GM12865 (cell line): Measurements from ENCODE around the gene SERPINB3.
"Not testable (repeated sequence)": the region's sequence is repeated elsewhere in the genome, so short reads cannot be mapped to it uniquely, and the experiment has no call there.

ENCODE experiments used
- DNase-seq: peaks from one replicate; pipeline ENCODE4 v3.0.0; 2010; ENCODE audit warnings: low read depth
- H3K4me3 ChIP-seq: 2 replicates; pipeline ENCODE4 v1.5.1; 2011; ENCODE audit warnings: mild to moderate bottlenecking, low read depth, low read length, control low read depth
- TF ChIP-seq, protein P1 (sequence below): IDR thresholded peaks from 2 replicates; pipeline ENCODE4 v1.5.1; 2011; ENCODE audit warnings: low read length, control low read depth, low read depth, inconsistent platforms; ENCODE audit not compliant: insufficient read depth; ENCODE audit errors: missing control alignments

The SERPINB3 gene

DNA sequence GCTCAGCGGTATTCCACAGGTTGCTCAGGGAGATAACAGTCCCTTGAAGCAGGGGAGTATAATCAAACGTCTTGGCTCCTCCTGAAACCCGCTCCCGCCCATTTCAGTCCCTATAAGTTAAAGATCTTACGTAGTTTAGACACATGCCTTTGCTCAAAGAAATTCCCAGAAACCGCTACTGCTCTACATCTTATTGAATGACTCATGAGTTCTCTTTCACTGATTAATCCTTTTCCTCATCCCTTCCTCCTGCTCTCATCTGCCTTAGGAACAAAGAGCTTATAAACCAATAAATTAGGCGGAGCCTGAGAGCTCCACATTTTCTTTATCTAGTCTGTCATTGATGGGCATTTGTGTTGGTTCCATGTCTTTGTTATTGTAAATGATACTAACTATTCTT lies 13.5 kb downstream of the SERPINB3 start:
- no peak overlapping the region for H3K4me3 ChIP-seq
- TF ChIP-seq, protein P1, sequence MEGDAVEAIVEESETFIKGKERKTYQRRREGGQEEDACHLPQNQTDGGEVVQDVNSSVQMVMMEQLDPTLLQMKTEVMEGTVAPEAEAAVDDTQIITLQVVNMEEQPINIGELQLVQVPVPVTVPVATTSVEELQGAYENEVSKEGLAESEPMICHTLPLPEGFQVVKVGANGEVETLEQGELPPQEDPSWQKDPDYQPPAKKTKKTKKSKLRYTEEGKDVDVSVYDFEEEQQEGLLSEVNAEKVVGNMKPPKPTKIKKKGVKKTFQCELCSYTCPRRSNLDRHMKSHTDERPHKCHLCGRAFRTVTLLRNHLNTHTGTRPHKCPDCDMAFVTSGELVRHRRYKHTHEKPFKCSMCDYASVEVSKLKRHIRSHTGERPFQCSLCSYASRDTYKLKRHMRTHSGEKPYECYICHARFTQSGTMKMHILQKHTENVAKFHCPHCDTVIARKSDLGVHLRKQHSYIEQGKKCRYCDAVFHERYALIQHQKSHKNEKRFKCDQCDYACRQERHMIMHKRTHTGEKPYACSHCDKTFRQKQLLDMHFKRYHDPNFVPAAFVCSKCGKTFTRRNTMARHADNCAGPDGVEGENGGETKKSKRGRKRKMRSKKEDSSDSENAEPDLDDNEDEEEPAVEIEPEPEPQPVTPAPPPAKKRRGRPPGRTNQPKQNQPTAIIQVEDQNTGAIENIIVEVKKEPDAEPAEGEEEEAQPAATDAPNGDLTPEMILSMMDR = no peak
- no peak for DNase-seq

DNA sequence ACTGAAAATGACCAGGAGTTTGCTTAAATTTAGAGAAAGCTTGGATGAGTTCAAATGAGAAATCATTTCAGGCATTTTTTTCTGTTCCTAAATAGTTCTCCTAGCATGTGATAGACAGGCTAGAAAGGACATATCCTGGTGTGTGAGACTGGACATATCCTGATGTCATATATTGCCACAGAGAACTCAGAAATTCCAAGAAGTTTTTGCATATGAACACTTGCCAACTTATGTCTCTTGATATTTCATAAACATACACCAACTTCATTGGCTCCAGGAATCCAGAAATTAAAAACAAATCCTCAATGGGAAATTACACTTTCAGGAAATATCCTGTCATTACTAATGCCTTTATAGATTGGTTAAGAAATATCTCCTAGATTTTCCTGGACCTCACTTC lies 14.8 kb downstream of the SERPINB3 start:
- no peak overlapping the region for H3K4me3 ChIP-seq
- TF ChIP-seq, protein P1 = no peak
- DNase-seq = no peak

GRCh38 chr18:63644694-63645093 lies 17.0 kb downstream of the SERPINB3 start:
- not testable (repeated sequence) for H3K4me3 ChIP-seq, DNase-seq

- DNase-seq, H3K4me3 ChIP-seq: not testable (repeated sequence)
Measured at GRCh38 chr18:63644142-63644541, 17.6 kb downstream of the SERPINB3 start, which contains the start of gene SERPINB4. Gene SERPINB4, minus strand, starts transcription at chr18:63644256. Its CDS starts 679 bp downstream, at chr18:63643577.

DNA sequence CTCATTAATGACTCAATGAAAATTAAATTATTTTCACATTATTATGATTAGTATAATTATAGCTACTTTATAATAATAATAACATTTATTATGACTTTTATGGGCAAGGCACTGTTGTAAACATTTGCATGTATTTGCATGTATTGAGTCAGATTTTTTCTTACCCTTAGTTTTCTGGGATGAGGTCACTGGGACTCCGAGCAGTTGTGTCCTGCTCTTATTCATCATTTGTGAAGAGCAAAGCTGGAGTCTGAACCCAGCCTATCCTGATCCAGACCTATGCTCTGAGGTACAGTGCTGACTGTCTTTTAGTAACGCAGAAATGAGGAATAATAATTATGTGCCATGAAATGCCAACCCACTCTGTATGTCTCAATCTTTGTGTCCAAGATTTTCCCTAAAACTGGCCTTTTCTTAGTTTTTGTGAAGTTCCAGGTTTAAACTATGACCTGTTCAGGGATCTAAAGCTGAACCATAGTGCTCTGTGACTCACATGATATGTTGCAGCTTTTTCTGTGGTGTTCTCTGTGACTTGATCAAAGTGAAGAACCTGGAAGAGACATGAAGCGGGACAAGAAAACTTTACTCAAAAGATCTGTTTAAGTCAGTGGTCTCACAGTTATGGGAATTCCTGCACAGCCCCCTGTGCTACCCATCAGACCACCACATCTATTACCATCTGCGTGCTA lies 18.9 kb downstream of the SERPINB3 start:
- H3K4me3 ChIP-seq, DNase-seq: not testable (repeated sequence)

DNA sequence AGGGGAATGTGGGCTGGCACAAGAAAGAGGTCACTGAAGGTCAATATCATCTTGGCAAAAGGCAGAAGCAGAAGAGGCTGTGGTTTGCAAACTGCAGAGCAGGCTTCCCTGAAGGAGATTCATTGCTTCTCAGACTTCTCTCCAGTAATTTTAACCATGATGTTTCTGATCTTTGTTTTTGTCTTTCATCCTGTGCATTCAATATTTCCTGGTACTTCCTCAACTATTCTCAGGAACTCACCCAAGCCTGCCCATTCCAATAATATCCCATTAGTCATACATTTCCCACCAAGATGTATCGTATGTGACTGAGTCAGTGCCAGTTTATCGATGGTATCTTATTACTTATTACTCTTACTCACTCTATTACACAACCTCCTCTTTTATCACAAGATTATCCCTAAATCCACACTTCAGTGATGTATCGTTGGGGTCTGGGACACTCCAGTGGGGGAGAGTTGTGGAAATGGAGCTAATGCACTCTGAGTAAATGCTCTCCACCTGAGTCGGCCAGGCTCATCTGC lies 20.5 kb downstream of the SERPINB3 start:
- H3K4me3 ChIP-seq, DNase-seq: not testable (repeated sequence)

- TF ChIP-seq, protein P1 = no peak
- no peak for DNase-seq
- H3K4me3 ChIP-seq = no peak overlapping the region
Measured at GRCh38 chr18:63637703-63638102, 24.0 kb downstream of the SERPINB3 start.

DNA sequence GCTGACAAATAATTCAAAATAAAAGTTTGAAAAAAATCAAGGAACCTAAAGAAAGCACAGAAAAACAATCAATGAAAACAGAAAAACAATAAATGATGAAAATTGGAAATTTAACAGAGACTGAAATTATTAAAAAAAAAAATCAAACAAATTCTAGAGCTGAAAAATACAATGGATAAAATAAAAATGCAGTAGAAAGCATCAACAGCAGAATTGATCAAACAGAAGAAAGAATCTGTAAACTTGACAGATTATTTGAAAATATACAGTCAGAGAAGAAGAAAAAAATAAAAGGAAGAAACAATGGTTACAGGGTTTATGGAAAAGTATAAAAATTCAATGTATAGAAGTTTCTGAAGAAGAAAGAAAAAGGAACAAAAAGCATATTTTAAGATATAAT lies 33.9 kb downstream of the SERPINB3 start:
- H3K4me3 ChIP-seq = no peak overlapping the region
- DNase-seq = no peak
- TF ChIP-seq, protein P1 = no peak

DNA sequence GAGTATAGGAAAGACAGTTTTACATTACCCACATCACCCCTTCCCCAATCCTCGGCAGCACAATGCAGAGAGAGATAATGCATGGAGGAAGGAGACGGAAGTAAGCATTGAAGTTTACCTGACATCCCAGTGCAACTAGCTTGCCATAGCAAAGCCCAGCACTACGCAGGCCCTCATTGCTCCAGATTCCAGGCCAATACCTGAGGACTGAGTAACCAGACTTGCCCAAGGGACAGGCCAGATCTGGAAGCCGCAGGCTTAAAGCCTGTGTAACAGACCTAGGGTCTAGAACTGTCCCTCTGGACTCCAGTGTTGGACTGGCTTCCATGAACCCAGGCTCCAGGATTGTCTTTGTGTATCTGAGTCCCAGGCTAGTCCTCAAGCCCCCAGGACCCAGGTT lies 35.3 kb downstream of the SERPINB3 start:
- DNase-seq = no peak
- TF ChIP-seq, protein P1 = no peak
- no peak overlapping the region for H3K4me3 ChIP-seq
